B cell (primary cell): ENCODE measurements around the gene EPB41L4A. TPM values are rescaled to one million over a fixed set of nuclear protein-coding genes. Genes with fewer than 3 reads are reported as not detected.

ENCODE experiments used
- ATAC-seq: fragments of 200-7000 bp; cut with Tn5 transposase; one replicate; pipeline ENCODE4 v1.10.0; 2021; ENCODE audit warnings: low read depth, mild to moderate bottlenecking, moderate number of reproducible peaks, moderate library complexity
- CTCF ChIA-PET: fragments of 350-600 bp; sonication (Branson Sonifier 250); formaldehyde crosslinking; loops from one replicate; lab custom pipeline; 2021; ENCODE audit warnings: antibody characterized with exemption, inconsistent platforms; lab: Charles Lee
- POLR2A ChIA-PET: fragments of 350-600 bp; sonication (Branson Sonifier 250); formaldehyde crosslinking; loops from one replicate; lab custom pipeline; 2021; ENCODE audit warnings: antibody characterized with exemption; lab: Charles Lee
- DNase-seq: peaks from one replicate; pipeline ENCODE4 v3.0.0; 2013
- H2AFZ ChIP-seq: 2 replicates; pipeline ENCODE4 v1.6.1; 2012; ENCODE audit warnings: mild to moderate bottlenecking, low read depth, low read length; ENCODE audit not compliant: insufficient read depth, poor library complexity, severe bottlenecking
- H3K27ac ChIP-seq, 2 donors: 1 replicate in 1 of 2; 2 replicates in 1 of 2; pipeline ENCODE4 v1.5.1; 2012 to 2013; ENCODE audit warnings: low read length in 2 of 2, mild to moderate bottlenecking in 2 of 2, moderate library complexity in 1 of 2
- H3K27me3 ChIP-seq, 4 experiments: fragments of 200-600 bp in 1 of 4; sonication (generic) in 1 of 4; replicated peaks in 1 of 4; 1 replicate in 2 of 4; 2 replicates in 2 of 4; pipeline versions ENCODE4 v1.6.1 to v1.7.0; 2013 to 2016; ENCODE audit warnings: low read length in 3 of 4, mild to moderate bottlenecking in 2 of 4, mixed read lengths in 1 of 4, moderate library complexity in 1 of 4; ENCODE audit not compliant: insufficient read depth in 4 of 4, control insufficient read depth in 3 of 4; ENCODE audit errors: control extremely low read depth in 1 of 4
- H3K36me3 ChIP-seq, 2 experiments: replicated peaks in 1 of 2; 1 replicate in 1 of 2; 2 replicates in 1 of 2; pipeline versions ENCODE4 v1.6.1 to v1.7.1; 2013; ENCODE audit warnings: low read length in 1 of 2; ENCODE audit not compliant: insufficient read depth in 2 of 2, control insufficient read depth in 1 of 2; ENCODE audit errors: control extremely low read depth in 1 of 2, extremely low read depth in 1 of 2
- H3K4me1 ChIP-seq, 2 donors: fragments of 200-600 bp in 1 of 2; sonication (generic) in 1 of 2; 1 replicate in 1 of 2; 2 replicates in 1 of 2; pipeline versions ENCODE4 v1.5.1 to v1.6.1; 2013 to 2017; ENCODE audit warnings: low read length in 2 of 2; ENCODE audit not compliant: control insufficient read depth in 2 of 2, insufficient read depth in 2 of 2
- H3K4me2 ChIP-seq: replicated peaks from 2 replicates; pipeline ENCODE3; 2012; ENCODE audit warnings: mild to moderate bottlenecking, low read depth, low read length; ENCODE audit not compliant: poor library complexity, severe bottlenecking
- H3K4me3 ChIP-seq, 5 experiments: fragments of 200-600 bp in 1 of 5; sonication (generic) in 1 of 5; 1 replicate in 3 of 5; 2 replicates in 2 of 5; pipeline versions ENCODE4 v1.5.1 to v1.7.0; 2011 to 2016; ENCODE audit warnings: low read length in 4 of 5, mild to moderate bottlenecking in 4 of 5, low read depth in 2 of 5, control low read depth in 1 of 5, moderate library complexity in 1 of 5; ENCODE audit not compliant: insufficient read depth in 1 of 5; ENCODE audit errors: control extremely low read depth in 1 of 5, extremely low read depth in 1 of 5
- H3K79me2 ChIP-seq: fragments of 200-600 bp; sonication (generic); one replicate; pipeline ENCODE4 v1.6.0; 2016; ENCODE audit warnings: low read length; ENCODE audit not compliant: control insufficient read depth, insufficient read depth
- H3K9ac ChIP-seq: fragments of 200-600 bp; sonication (generic); 2 replicates; pipeline ENCODE4 v1.6.1; 2017; ENCODE audit warnings: mild to moderate bottlenecking, low read length, moderate library complexity
- H3K9me3 ChIP-seq, 3 donors: one replicate each; pipeline versions ENCODE4 v1.6.1 to v1.7.1; 2013; ENCODE audit warnings: low read length in 2 of 3; ENCODE audit not compliant: control insufficient read depth in 2 of 3, insufficient read depth in 1 of 3; ENCODE audit errors: control extremely low read depth in 1 of 3
- H4K20me1 ChIP-seq: 2 replicates; pipeline ENCODE4 v1.6.0; 2012; ENCODE audit warnings: mild to moderate bottlenecking, low read length; ENCODE audit not compliant: insufficient read depth, control insufficient read depth, poor library complexity, severe bottlenecking
- H3K27ac Mint-ChIP-seq: one replicate; pipeline ENCODE4 v1.8.0; 2021; ENCODE audit warnings: mixed read lengths
- H3K27me3 Mint-ChIP-seq: one replicate; pipeline ENCODE4 v1.8.0; 2021; ENCODE audit warnings: mixed read lengths
- H3K4me1 Mint-ChIP-seq: one replicate; pipeline ENCODE4 v1.8.0; 2021; ENCODE audit warnings: mixed read lengths
- H3K4me3 Mint-ChIP-seq: one replicate; pipeline ENCODE4 v1.8.0; 2021; ENCODE audit warnings: mixed read lengths
- H3K9me3 Mint-ChIP-seq: one replicate; pipeline ENCODE4 v1.8.0; 2022; ENCODE audit warnings: mixed read lengths; ENCODE audit not compliant: insufficient read depth
- CTCF ChIP-seq: fragments of 200-600 bp; IDR thresholded peaks from one replicate; pipeline ENCODE4 v1.8.0; 2022; ENCODE audit warnings: antibody characterized with exemption, mild to moderate bottlenecking
- EZH2 ChIP-seq: IDR thresholded peaks from 2 replicates; pipeline ENCODE4 v1.6.1; 2012; ENCODE audit warnings: borderline replicate concordance, low read depth, mild to moderate bottlenecking, moderate library complexity, low read length; ENCODE audit not compliant: insufficient read depth, poor library complexity, severe bottlenecking
- WGBS: methylation state at CpG from one replicate; pipeline ENCODE4 v1.1.5; 2013; ENCODE audit warnings: missing lambda C conversion rate; ENCODE audit not compliant: insufficient coverage; 5-methylcytosine and 5-hydroxymethylcytosine counted together
- intact Hi-C: fragments of 100-400 bp; cut with micrococcal nuclease; formaldehyde crosslinking; loops from one replicate; pipeline ENCODE4 v1.10.0; 2022
- polyA plus RNA-seq: library from polyadenylated mRNA; depleted of rRNA; stranded (reverse); fragments of >200 nt; gene quantifications from 2 replicates; pipeline ENCODE4 v1.2.3, GENCODE V29; 2012
- total RNA-seq, 2 donors: library from RNA; stranded (reverse); fragments of 120-200 nt in 1 of 2; gene quantifications; 1 replicate in 1 of 2; 2 replicates in 1 of 2; pipeline versions ENCODE4 v1.2.3 to v1.2.4, GENCODE V29; 2013 to 2022

The EPB41L4A gene
- total and polyA plus RNA-seq, 2 donors (not counting 1 experiment from before 2014, with no cell fraction given), result 1.8 to 12.9 TPM

GRCh38 chr5:112419986-112420864 is 1.1 kb upstream of the EPB41L4A start:
- DNase-seq, result peak; percentile 76
- Mint-ChIP-seq H3K9me3 (no peaks in the 10 kb centered on the region), H3K27me3 (peaks cover 25% of the 10 kb centered on the region), H3K27ac (no peak overlapping the region), H3K4me1 (peaks cover 9% of the 10 kb centered on the region), H3K4me3 (peak overlapping the region; percentile 92)
- POLR2A ChIA-PET, result interaction anchor here (0.8 to 1.4 kb wide), 3 partner anchors 102 to 244 kb away, joined by 3 to 4 read pairs (median 3); no protein-coding TSS in a partner anchor
- peak; percentile 84 for ATAC-seq
- no peaks in the 10 kb centered on the region for H4K20me1 ChIP-seq
- no peaks in the 10 kb centered on the region for H3K36me3 ChIP-seq
- peaks cover 16 to 20% of the 10 kb centered on the region in 2 donors for H3K4me1 ChIP-seq
- H3K27me3 ChIP-seq, result peaks cover 0 to 21% (median 16%) of the 10 kb centered on the region in 4 experiments
- peak overlapping the region; percentile 93 for H3K4me2 ChIP-seq
- 3% methylated on average over 62 of the region's 64 CpGs for WGBS
- H3K9me3 ChIP-seq, result no peaks in the 10 kb centered on the region
- TF ChIP-seq EZH2 (no peak), CTCF (peak; percentile 70)
- H3K9ac ChIP-seq, result peak overlapping the region; percentile 76
- H3K27ac ChIP-seq, result no peak overlapping the region
- intact Hi-C loops, result loop anchor here (1.0 to 5.0 kb wide), 9 partner anchors 103 to 908 kb away; partner anchors contain the start of genes DCP2 and STARD4
- no peaks in the 10 kb centered on the region for H3K79me2 ChIP-seq
- CTCF ChIA-PET, result interaction anchor here (0.6 to 5.4 kb wide), 41 partner anchors 10 to 869 kb away, joined by 3 to 86 read pairs (median 4); no protein-coding TSS in a partner anchor
- peak overlapping the region in 4 of 5 experiments; percentile 67 to 79 (median 71) for H3K4me3 ChIP-seq
- peak overlapping the region; percentile 76 for H2AFZ ChIP-seq
